Mononuclear cell (primary cell): ENCODE data around the gene PDZK1IP1. TPM values are rescaled to one million over a fixed set of nuclear protein-coding genes. Genes with fewer than 3 reads are reported as not detected.

ENCODE experiments used
- H3K27me3 ChIP-seq: 2 replicates; pipeline ENCODE4 v1.6.0; 2011; ENCODE audit warnings: low read length, control low read depth; ENCODE audit not compliant: insufficient read depth
- H3K4me1 ChIP-seq: 2 replicates; pipeline ENCODE4 v1.5.1; 2011; ENCODE audit warnings: mild to moderate bottlenecking, low read length, control low read depth; ENCODE audit not compliant: insufficient read depth
- H3K4me3 ChIP-seq: 2 replicates; pipeline ENCODE4 v1.5.1; 2011; ENCODE audit warnings: mild to moderate bottlenecking, low read length, moderate library complexity
- H3K9me3 ChIP-seq: 2 replicates; pipeline ENCODE4 v1.5.1; 2011; ENCODE audit warnings: low read depth, mild to moderate bottlenecking, control low read depth, low read length
- total RNA-seq: library from RNA; depleted of rRNA; stranded (reverse); fragments of >200 nt; gene quantifications from one replicate; pipeline ENCODE4 v1.2.3, GENCODE V29; 2012

The PDZK1IP1 gene
- total RNA-seq, 1 donor: 3.6 TPM

DNA sequence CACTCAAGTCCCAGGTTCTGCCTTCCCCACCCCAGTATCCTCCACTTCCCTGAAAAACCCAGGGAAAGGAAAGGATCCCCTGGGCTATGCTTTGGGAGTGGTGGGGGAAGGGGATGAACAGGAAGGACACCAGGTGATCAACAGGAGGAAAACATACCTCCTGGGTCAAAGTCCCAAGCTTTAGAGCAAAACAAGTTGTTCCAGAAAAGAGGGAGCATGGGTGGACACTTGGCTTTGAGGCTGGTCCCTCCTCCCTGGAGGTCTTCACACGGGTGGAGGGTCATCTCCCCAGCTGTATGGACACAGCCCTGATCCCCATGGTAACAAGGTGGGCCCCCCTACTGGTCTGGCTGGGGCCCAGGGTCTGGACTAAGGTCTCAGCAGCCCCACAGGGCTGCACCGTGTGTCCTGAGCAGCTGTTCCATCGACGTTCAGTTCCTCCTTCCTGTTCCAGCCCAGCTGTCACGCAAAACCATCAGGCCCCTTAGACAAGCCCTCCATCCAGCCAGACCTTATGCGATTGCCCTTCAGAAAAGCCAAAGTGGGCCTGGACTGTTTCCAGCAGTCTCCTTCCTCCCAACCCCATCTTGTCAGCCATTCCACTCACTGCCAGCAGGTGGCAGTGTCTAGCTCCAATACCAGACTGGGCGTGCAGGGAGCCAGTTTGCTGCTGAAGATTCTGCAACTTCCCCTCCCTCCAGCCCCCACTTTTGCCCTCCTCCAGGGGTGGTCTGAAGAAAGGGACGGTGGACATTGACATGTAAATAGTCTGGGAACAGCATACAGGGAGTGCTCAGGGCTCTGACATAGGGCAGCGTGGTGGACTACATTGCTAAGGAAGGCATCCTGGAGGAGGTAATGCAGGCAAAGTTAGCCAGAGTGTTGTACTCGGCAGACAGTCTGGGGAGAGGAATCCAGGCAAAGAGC lies 2.9 kb upstream of the PDZK1IP1 start:
- no peaks in the 10 kb centered on the region for H3K27me3 ChIP-seq
- H3K4me3 ChIP-seq: no peak overlapping the region
- no peaks in the 10 kb centered on the region for H3K4me1 ChIP-seq
- no peaks in the 10 kb centered on the region for H3K9me3 ChIP-seq

DNA sequence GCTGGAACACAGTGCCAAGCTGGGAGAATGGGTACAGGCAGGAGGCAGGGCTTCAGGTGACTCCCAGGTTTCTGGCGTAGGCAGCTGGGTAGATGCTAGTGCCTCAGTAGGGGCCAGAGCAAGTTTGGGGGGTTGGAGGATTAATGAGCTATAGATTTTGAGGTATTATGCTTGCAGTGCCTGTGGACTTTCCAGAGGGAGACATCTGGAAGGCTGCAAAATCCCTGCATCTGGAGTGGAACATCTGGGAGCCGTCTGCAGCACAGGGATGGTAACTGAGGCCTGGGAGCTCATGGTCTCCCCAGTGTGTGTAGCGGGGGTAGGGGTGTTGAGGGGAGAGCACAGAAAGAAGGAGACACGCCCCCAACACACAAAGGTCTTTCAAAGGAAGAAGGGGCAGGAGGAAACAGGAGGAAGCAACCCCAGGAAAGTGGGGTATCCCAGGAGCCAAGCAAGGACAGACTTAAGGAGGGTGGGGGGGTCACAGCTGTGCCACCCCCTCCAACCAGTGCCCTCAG lies 2.2 kb upstream of the PDZK1IP1 start:
- no peak overlapping the region for H3K4me3 ChIP-seq

DNA sequence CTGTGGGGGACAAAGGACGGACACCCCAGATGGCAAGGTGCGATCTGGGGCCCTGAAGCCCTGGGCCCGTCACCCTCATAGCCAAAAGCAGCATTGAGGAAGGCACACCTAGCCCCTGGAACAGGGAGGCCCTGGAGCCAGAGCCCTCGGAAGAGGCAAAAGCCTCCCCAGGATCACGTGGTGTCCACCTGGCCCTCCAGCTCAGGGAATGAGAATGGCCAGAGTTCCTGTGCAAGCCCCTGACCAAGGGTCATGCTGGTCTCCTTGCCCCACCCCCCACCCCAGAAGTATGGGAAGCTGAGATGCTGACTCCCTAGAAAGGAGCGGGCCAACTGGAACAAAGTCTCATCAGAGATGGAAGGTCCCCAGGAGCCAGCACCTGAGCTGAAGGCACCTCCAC lies 1.0 kb upstream of the PDZK1IP1 start:
- no peak overlapping the region for H3K4me3 ChIP-seq
- no peaks in the 10 kb centered on the region for H3K9me3 ChIP-seq
- H3K4me1 ChIP-seq: no peaks in the 10 kb centered on the region
- H3K27me3 ChIP-seq: no peaks in the 10 kb centered on the region

More for the DNA sequence above, 2.2 kb upstream of the PDZK1IP1 start:
- Histone ChIP-seq H3K27me3 (no peaks in the 10 kb centered on the region), H3K9me3 (no peaks in the 10 kb centered on the region), H3K4me1 (no peaks in the 10 kb centered on the region)

DNA sequence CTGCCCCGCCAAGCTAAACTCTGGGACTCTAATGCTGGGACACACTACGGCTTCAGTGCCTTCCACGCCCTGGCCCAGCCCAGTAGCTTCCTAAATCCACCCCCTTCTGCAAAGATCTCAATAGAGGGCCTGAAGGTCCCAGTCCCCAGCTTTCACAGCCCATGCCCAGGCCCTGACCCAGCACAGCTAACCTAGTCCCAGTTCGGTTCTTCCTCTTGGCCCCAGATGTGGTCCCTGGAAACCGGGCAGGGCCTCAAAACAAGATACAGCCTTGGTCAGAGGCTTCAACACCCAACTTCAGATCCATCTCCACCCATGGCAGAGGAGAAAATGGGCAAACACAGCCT lies 646 bp upstream of the PDZK1IP1 start:
- no peak overlapping the region for H3K4me3 ChIP-seq
- no peaks in the 10 kb centered on the region for H3K4me1 ChIP-seq
- H3K27me3 ChIP-seq: no peaks in the 10 kb centered on the region
- H3K9me3 ChIP-seq: no peaks in the 10 kb centered on the region

DNA sequence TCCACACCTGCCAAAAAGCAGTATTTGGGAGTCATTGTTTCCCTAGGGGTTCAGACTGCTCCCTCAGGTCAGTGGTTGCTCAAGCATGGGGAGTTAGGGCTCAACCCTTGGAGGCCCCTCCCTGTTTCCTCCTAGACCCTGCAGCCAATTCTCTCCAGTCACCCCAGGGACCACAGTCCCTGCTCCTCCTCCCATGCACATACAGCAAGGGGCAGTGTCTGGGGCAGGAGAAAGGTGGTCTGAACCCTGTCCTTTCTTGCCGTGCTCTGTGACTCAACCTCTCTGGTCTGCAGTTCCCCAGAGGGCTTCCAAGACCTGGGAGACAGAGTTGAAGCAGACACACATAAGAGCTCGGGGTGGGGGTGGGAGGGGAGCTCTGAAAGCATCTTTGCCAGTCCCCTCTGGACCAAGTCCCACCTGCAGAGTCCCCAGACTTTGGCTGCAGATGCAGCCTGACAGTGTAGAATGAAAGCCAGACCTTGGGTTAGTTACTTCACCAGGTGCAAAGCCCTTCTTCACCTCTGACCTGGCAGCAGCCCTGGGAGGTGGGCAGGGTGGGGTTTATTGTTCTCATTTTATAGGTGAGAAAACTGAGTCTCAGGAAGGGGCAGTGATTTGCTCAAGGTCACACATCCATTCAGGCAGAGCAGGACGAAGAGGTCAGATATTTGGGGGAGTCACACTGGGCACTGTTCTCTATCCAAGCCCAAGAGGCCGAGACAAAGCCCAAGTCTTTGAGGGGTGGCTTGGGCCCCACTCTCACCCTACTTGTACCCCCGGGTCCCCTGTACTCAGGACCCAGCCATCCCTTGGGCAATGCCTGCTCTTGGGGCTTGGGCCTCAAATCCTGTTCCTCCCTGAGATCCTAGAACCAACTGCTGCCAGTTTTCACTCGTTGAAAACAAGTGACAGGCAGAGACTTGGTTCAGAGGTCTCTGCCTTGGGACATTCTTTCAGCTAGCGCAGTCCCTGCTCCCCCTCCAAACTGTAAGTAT lies 748 bp downstream of the PDZK1IP1 start:
- no peaks in the 10 kb centered on the region for H3K9me3 ChIP-seq
- no peaks in the 10 kb centered on the region for H3K27me3 ChIP-seq
- H3K4me1 ChIP-seq: no peaks in the 10 kb centered on the region
- H3K4me3 ChIP-seq: no peak overlapping the region

DNA sequence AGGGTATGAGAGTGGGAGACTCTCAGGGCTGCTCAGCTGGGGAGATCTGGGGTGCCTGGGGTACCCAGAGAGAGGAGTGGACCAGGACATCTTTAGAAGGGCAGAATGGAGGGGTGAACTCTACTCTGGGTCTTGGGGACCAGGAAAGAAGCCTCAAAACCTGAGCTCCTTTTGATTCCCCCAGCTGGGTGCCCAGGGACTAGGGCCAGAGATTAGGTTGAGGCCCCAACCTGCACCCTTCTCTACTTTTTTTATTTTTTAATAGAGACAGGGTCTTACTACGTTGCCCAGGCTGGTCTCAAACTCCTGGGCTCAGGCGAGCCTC lies 1.9 kb downstream of the PDZK1IP1 start:
- Histone ChIP-seq H3K4me3 (no peak overlapping the region), H3K27me3 (no peaks in the 10 kb centered on the region), H3K4me1 (no peaks in the 10 kb centered on the region), H3K9me3 (no peaks in the 10 kb centered on the region)

DNA sequence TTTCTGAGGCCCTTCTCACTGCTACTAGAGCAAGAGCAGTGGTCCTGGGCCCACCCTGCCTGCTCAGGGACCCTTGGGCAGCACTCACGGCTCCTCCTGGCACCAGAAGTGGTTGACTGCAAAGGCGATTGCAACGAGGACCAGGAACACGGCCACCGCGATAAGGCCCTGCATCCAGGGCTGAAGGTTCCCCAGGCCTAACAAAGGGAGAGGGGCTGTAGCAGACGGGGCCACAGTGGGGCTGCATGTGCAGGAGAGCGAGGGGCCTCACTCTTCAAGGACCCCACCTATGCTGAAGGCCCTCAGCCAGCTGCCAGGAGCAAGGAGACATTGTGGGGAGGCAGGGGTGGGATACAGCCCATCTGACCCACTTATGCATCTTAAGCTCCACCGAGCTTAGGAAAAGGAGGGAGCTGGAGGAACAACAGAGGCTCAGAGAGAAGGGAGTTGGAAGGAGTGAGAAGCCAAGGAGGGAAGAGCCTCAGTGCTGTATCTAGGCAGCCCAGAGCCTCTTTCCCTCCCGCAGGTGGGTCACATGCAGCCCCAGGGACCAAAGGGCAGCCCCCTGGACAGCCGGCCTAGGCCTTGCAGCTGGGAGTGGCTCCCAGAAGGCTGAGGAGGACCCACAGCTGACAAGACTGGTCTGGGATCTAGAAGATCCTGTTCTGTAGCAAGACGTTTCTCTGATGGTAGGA lies 2.5 kb downstream of the PDZK1IP1 start:
- H3K4me1 ChIP-seq: no peaks in the 10 kb centered on the region
- no peaks in the 10 kb centered on the region for H3K9me3 ChIP-seq
- H3K4me3 ChIP-seq: no peak overlapping the region
- H3K27me3 ChIP-seq: no peaks in the 10 kb centered on the region

DNA sequence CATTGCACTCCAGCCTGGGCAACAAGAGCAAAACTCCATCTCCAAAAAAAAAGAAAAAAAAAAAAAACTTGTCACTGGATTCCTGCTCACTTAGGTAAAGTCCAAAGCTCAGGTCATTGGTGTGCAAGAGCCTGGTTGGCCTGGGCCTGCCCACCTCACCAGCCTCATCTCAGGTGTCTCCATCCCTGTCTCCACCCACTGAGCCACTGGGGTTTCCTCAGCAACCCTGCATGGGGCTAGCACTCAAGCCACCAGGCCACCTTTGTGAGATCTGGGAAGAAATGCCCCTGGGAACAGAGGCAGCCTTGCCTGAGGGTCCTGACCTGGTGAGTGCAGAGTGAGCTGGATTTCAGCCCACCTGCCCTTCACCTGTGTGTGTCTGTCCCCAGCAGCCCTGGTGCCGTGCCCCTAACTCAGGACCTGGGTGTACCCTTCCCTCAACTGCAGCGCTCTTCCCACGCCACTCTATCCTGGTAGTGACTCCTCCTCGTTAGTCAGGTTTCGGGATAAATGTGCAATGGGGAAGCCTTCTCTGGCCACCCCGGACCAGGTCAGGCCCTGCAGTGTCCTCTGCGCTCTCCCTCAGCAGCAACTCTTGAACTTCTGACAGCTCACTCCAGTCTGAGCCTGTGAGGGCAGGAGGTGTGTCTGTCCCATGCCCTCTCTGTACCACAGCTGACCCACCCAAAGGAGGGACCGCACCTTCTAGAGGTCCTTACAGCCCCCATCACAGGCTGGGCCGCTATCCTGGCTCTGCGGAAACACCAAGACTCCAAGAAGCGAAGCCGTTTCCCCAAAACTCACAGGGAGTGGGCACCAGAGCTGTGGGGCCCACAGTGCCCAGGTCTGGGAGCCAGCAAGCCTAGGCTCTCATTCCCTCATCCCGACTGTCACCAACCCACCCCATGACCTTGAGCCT lies 3.3 kb downstream of the PDZK1IP1 start:
- no peaks in the 10 kb centered on the region for H3K4me1 ChIP-seq
- H3K9me3 ChIP-seq: no peaks in the 10 kb centered on the region
- H3K4me3 ChIP-seq: no peak overlapping the region
- H3K27me3 ChIP-seq: no peaks in the 10 kb centered on the region

DNA sequence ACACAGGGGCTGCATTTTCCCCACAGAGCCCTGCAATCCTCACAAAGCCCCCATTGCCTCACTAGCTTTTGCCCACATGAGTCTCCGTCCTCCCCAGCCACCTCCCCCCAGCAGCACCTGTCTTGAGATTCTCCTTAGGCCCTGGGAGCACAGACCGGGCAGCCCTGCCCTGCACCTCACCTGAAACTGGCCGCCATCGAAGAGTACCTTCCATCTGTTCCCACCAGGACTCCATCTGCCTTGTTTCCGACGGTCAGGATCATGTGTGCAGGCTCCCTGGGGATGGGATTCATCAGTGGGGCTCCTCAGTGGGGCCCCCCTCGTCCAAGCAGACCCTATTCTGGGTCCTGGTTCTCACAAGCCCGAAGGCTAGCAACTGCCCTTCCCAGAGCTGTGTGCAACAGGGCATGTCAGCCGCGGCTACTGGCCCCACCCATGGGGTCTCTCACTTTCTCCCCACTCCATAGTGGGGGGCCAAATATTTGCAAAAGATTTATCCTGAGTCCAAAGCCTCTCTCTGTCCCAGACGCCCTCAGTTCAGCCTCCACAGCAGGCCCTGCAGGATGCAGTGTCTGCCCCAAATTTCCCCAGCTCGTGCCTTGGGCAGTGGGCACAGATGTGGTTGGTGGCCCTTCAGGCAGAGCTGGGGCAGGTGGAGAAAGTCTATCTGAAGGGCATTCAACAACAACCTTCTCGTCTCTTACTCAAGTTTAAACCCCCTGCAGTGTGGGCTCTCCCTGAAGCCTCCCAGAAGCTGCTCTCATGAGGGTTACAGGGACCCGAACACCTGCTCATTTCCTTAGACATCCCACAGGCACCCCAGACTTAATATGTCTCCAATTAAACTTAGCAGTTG lies 4.8 kb downstream of the PDZK1IP1 start:
- Histone ChIP-seq H3K4me3 (no peak overlapping the region), H3K9me3 (no peaks in the 10 kb centered on the region), H3K27me3 (peaks cover under 1% of the 10 kb centered on the region), H3K4me1 (no peaks in the 10 kb centered on the region)

DNA sequence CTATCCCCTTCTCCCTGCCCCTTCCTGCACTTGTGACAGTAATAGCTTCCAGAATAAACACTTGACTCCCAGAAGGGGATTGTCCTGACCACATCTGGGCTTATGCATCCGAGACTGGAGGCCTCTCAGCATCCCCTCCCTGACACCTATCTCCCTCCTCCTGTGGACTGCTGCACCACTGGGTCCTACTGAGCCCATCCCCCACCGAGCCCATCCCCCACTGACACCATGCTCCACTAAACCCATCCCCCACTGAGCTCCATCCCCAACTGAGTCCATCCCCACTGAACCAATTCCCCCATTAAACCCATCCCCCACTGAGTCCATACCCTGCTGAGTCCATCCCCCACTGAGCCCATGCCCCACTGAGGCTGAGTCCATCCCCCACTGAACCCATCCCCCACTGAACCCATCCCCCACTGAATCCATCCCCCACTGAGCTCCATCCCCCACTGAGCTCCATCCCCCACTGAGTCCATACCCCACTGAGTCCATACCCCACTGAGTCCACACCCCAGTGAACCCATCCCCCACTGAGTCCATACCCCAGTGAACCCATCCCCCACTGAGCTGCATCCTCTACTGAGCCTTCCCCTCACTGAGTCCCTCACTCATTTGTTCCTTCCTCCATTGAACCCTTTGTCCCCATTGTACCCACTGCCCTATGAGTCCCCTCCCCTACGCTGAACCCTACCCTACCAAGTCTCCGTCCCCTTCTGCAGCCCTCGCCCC lies 5.6 kb downstream of the PDZK1IP1 start:
- peaks cover 2% of the 10 kb centered on the region for H3K27me3 ChIP-seq
- peaks cover 5% of the 10 kb centered on the region for H3K4me1 ChIP-seq
- no peak overlapping the region for H3K4me3 ChIP-seq
- H3K9me3 ChIP-seq: no peaks in the 10 kb centered on the region

DNA sequence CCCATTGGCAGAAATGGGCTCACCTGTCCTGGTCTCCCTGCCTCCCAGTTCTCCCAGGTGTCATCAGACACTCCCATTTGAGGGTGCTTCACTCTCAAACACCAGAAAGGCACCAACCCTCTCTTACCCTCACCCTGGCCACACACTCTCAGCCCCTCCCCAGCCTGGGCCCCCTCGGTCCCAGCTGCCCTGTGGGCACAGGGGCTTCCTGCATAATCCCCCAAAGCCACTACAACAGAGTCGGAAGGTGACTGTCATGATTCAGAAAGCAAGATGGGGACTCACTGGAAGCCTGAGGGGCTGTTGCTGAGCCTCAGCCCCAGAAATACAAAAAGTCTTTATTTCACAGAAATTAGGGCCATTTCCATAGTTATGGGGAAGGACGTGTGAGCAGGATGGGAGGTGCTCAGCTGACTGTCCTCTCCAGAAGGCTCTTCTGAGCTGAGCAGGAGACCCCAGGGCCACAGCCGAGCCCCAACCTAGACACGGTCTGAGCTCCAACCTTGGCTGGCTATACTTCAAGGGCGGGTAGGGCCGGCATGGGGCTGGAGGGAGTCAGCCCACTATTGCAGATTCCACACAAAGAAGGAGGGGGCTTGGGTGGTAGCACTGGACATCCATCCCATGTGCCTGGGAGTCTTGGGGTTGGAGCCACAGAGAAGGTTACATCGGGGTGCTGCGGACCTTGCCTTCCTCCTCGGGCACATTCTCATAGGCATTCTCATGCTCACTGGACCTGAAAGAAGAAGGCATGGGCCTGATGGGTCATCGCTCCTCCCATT lies 6.3 kb downstream of the PDZK1IP1 start:
- Histone ChIP-seq H3K4me3 (no peak overlapping the region), H3K9me3 (no peaks in the 10 kb centered on the region), H3K4me1 (peaks cover 8% of the 10 kb centered on the region), H3K27me3 (peaks cover 2% of the 10 kb centered on the region)

DNA sequence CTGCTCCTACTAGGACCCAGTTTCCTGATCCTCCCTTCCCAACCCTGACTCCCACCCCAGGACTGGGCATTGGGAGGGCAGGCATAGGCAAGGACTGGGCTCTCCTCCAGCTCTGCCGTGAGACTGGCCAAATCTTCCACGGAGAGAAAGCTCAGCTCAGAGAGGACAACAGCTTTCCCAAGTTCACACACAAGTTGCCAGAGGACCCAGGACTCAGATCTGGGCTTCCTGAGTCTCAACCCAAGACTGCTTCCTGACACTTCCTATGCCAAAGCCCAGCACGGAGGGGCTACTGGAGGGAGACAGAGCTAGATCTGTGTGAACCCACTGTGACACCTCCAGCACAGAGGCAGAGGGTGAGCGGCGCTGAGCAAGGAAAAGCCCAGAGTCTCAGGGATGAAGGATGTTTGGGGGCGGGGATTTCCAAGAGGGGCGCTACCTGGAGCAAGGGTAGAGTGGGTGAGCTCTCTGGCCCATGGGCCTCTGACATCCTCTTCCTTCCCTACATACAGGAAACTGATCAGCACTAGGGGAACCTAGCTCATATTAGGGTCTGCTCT lies 7.1 kb downstream of the PDZK1IP1 start:
- Histone ChIP-seq H3K9me3 (no peaks in the 10 kb centered on the region), H3K27me3 (peaks cover 2% of the 10 kb centered on the region), H3K4me1 (peaks cover 8% of the 10 kb centered on the region)

More for the DNA sequence above, 7.1 kb downstream of the PDZK1IP1 start:
- no peak overlapping the region for H3K4me3 ChIP-seq
